WTC11 (cell line): ENCODE data around the gene NCF4. TPM values are rescaled to one million over a fixed set of nuclear protein-coding genes. Genes with fewer than 3 reads are reported as not detected.

Source experiments
- ATAC-seq: fragments of 200-7000 bp; cut with Tn5 transposase; 2 replicates; pipeline ENCODE4 v1.10.0; 2021; ENCODE audit warnings: mild to moderate bottlenecking, moderate library complexity
- CTCF ChIA-PET: fragments of 300-600 bp; sonication (Branson Sonifier 250); formaldehyde crosslinking; loops from one replicate; lab custom pipeline; 2021; ENCODE audit warnings: antibody characterized with exemption; lab: Charles Lee
- POLR2A ChIA-PET: fragments of 350-600 bp; sonication (Branson Sonifier 250); formaldehyde crosslinking; loops from one replicate; lab custom pipeline; 2021; ENCODE audit warnings: antibody characterized with exemption; lab: Charles Lee
- DNase-seq: peaks from one replicate; pipeline ENCODE4 v3.0.0; 2021; ENCODE audit warnings: low spot score
- H3K27ac Mint-ChIP-seq: 2 replicates; pipeline ENCODE4 v1.8.0; 2021; ENCODE audit warnings: mixed read lengths
- H3K27me3 Mint-ChIP-seq: 2 replicates; pipeline ENCODE4 v1.8.0; 2021; ENCODE audit warnings: low read depth, mild to moderate bottlenecking, moderate library complexity, mixed read lengths
- H3K36me3 Mint-ChIP-seq: 2 replicates; pipeline ENCODE4 v1.8.0; 2021; ENCODE audit warnings: mixed read lengths
- H3K4me1 Mint-ChIP-seq: 2 replicates; pipeline ENCODE4 v1.8.0; 2022; ENCODE audit warnings: mixed read lengths
- H3K4me3 Mint-ChIP-seq: 2 replicates; pipeline ENCODE4 v1.8.0; 2021; ENCODE audit warnings: mild to moderate bottlenecking, moderate library complexity, mixed read lengths
- H3K9me3 Mint-ChIP-seq: 2 replicates; pipeline ENCODE4 v1.8.0; 2021; ENCODE audit warnings: mixed read lengths
- FOXP1 ChIP-seq: sonication (generic); formaldehyde crosslinking; IDR thresholded peaks from 2 replicates; pipeline ENCODE4 v1.8.0; 2022; ENCODE audit warnings: missing genetic modification reagents, mild to moderate bottlenecking, moderate library complexity, borderline replicate concordance
- JAZF1 ChIP-seq: fragments of 250-450 bp; sonication (Bioruptor Pico); IDR thresholded peaks from 2 replicates; pipeline ENCODE4 v1.9.0; 2021; ENCODE audit warnings: moderate library complexity, mild to moderate bottlenecking, inconsistent platforms
- MXD4 ChIP-seq: fragments of 250-450 bp; sonication (Bioruptor Pico); IDR thresholded peaks from 2 replicates; pipeline ENCODE4 v1.8.0; 2021; ENCODE audit warnings: mild to moderate bottlenecking, moderate library complexity, borderline replicate concordance
- NFYB ChIP-seq: sonication (generic); formaldehyde crosslinking; conservative IDR thresholded peaks from 2 replicates; pipeline ENCODE4 v1.8.0; 2022; ENCODE audit warnings: low read depth, missing genetic modification reagents
- NR3C1 ChIP-seq: sonication (generic); formaldehyde crosslinking; conservative IDR thresholded peaks from 2 replicates; pipeline ENCODE4 v1.8.1; 2023; ENCODE audit warnings: low read depth, mild to moderate bottlenecking, missing genetic modification reagents
- ZNF232 ChIP-seq: sonication (generic); formaldehyde crosslinking; IDR thresholded peaks from 2 replicates; pipeline ENCODE4 v1.8.0; 2022; ENCODE audit warnings: mild to moderate bottlenecking, missing genetic modification reagents
- total RNA-seq: library from RNA; stranded (reverse); gene quantifications from 3 replicates; pipeline ENCODE4 v1.2.3, GENCODE V29; 2021
- TF ChIP-seq, protein P1 (sequence below): sonication (generic); formaldehyde crosslinking; IDR thresholded peaks from 2 replicates; pipeline ENCODE4 v1.8.1; 2023; ENCODE audit warnings: mild to moderate bottlenecking, missing genetic modification reagents, borderline replicate concordance
- TF ChIP-seq, protein P2 (sequence below): fragments of 200-600 bp; IDR thresholded peaks from 2 replicates; pipeline ENCODE4 v1.8.0; 2022; ENCODE audit warnings: antibody characterized with exemption
- TF ChIP-seq, protein P3 (sequence below): fragments of 250-450 bp; sonication (Bioruptor Pico); IDR thresholded peaks from 2 replicates; pipeline ENCODE4 v1.9.0; 2021; ENCODE audit warnings: mild to moderate bottlenecking, borderline replicate concordance
- TF ChIP-seq, protein P4 (sequence below): sonication (generic); formaldehyde crosslinking; conservative IDR thresholded peaks from 2 replicates; pipeline ENCODE4 v1.8.1; 2022; ENCODE audit warnings: mild to moderate bottlenecking, missing genetic modification reagents
- TF ChIP-seq, protein P5 (sequence below): sonication (generic); formaldehyde crosslinking; IDR thresholded peaks from 2 replicates; pipeline ENCODE4 v1.8.0; 2023; ENCODE audit warnings: mild to moderate bottlenecking, missing genetic modification reagents

Gene NCF4
- total RNA-seq, 1 experiment from 2014 or later: not detected

DNA sequence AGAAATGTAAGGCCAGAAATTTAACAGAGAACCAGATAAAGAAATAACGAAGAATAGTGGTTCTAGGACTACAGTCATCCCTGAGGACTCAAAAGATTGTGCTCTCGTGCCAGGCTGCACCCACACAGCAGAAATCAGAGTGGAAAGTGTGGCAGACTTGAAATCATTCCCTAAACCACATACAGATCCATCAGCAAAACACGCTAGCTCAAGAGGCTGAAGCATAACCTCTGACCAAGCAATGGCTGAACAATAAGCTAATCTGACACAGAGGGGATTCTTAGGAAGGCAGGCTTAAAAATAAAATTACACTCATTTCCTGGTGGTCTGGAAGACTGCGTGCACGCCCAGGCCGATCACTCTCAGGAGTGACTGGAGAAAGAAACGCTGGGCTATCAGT lies 19.0 kb downstream of the NCF4 start (continued):
- TF ChIP-seq, protein P1, sequence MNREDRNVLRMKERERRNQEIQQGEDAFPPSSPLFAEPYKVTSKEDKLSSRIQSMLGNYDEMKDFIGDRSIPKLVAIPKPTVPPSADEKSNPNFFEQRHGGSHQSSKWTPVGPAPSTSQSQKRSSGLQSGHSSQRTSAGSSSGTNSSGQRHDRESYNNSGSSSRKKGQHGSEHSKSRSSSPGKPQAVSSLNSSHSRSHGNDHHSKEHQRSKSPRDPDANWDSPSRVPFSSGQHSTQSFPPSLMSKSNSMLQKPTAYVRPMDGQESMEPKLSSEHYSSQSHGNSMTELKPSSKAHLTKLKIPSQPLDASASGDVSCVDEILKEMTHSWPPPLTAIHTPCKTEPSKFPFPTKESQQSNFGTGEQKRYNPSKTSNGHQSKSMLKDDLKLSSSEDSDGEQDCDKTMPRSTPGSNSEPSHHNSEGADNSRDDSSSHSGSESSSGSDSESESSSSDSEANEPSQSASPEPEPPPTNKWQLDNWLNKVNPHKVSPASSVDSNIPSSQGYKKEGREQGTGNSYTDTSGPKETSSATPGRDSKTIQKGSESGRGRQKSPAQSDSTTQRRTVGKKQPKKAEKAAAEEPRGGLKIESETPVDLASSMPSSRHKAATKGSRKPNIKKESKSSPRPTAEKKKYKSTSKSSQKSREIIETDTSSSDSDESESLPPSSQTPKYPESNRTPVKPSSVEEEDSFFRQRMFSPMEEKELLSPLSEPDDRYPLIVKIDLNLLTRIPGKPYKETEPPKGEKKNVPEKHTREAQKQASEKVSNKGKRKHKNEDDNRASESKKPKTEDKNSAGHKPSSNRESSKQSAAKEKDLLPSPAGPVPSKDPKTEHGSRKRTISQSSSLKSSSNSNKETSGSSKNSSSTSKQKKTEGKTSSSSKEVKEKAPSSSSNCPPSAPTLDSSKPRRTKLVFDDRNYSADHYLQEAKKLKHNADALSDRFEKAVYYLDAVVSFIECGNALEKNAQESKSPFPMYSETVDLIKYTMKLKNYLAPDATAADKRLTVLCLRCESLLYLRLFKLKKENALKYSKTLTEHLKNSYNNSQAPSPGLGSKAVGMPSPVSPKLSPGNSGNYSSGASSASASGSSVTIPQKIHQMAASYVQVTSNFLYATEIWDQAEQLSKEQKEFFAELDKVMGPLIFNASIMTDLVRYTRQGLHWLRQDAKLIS (CRISPR knock-in tag): no peak
- TF ChIP-seq JAZF1 (CRISPR knock-in tag): no peak
- TF ChIP-seq, protein P2, sequence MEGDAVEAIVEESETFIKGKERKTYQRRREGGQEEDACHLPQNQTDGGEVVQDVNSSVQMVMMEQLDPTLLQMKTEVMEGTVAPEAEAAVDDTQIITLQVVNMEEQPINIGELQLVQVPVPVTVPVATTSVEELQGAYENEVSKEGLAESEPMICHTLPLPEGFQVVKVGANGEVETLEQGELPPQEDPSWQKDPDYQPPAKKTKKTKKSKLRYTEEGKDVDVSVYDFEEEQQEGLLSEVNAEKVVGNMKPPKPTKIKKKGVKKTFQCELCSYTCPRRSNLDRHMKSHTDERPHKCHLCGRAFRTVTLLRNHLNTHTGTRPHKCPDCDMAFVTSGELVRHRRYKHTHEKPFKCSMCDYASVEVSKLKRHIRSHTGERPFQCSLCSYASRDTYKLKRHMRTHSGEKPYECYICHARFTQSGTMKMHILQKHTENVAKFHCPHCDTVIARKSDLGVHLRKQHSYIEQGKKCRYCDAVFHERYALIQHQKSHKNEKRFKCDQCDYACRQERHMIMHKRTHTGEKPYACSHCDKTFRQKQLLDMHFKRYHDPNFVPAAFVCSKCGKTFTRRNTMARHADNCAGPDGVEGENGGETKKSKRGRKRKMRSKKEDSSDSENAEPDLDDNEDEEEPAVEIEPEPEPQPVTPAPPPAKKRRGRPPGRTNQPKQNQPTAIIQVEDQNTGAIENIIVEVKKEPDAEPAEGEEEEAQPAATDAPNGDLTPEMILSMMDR: no peak

DNA sequence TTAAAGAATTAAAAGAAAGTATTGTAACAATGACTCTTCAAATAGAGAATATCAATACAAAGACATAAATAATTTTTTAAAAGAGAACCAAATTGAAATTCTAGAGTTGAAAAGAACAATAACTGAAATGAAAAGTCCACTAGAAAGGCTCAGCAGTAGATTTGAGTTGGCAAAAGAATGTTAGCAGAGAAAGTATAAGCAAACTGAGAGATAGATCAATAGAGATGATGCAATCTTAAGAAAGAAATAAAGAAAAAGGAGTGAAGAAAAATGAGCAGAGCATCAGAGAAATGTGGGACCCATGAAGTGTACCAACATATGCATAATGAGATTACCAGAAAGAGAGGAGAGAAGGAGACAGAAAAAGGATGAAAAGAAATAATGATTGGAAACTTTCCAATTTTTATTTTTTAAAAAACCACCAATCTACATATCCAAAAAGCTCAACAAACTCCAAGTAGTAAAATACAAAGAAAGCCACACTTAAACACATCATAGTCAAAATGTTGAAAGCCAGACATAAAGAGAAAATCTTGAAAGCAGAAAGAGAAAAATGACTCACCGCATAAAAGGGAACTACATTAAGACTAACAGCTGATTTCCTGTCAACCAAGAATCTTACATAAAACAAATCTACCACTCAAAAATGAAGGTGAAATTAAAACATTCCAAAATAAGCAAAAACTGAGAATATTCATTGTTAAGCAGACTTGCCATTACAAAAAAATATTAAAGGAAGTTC lies 20.9 kb downstream of the NCF4 start:
- Mint-ChIP-seq H3K27ac (no peak overlapping the region), H3K4me3 (no peak overlapping the region), H3K9me3 (peaks cover 20% of the 10 kb centered on the region), H3K4me1 (peaks cover 25% of the 10 kb centered on the region), H3K27me3 (peaks cover 3% of the 10 kb centered on the region), H3K36me3 (peaks cover 10% of the 10 kb centered on the region)
- no peak for DNase-seq
- TF ChIP-seq MXD4 (no peak), NFYB (CRISPR knock-in tag) (no peak), NR3C1 (CRISPR knock-in tag) (no peak), ZNF232 (no peak), FOXP1 (CRISPR knock-in tag) (no peak)
- TF ChIP-seq, protein P3, sequence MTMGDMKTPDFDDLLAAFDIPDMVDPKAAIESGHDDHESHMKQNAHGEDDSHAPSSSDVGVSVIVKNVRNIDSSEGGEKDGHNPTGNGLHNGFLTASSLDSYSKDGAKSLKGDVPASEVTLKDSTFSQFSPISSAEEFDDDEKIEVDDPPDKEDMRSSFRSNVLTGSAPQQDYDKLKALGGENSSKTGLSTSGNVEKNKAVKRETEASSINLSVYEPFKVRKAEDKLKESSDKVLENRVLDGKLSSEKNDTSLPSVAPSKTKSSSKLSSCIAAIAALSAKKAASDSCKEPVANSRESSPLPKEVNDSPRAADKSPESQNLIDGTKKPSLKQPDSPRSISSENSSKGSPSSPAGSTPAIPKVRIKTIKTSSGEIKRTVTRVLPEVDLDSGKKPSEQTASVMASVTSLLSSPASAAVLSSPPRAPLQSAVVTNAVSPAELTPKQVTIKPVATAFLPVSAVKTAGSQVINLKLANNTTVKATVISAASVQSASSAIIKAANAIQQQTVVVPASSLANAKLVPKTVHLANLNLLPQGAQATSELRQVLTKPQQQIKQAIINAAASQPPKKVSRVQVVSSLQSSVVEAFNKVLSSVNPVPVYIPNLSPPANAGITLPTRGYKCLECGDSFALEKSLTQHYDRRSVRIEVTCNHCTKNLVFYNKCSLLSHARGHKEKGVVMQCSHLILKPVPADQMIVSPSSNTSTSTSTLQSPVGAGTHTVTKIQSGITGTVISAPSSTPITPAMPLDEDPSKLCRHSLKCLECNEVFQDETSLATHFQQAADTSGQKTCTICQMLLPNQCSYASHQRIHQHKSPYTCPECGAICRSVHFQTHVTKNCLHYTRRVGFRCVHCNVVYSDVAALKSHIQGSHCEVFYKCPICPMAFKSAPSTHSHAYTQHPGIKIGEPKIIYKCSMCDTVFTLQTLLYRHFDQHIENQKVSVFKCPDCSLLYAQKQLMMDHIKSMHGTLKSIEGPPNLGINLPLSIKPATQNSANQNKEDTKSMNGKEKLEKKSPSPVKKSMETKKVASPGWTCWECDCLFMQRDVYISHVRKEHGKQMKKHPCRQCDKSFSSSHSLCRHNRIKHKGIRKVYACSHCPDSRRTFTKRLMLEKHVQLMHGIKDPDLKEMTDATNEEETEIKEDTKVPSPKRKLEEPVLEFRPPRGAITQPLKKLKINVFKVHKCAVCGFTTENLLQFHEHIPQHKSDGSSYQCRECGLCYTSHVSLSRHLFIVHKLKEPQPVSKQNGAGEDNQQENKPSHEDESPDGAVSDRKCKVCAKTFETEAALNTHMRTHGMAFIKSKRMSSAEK (CRISPR knock-in tag): no peak
- TF ChIP-seq, protein P4, sequence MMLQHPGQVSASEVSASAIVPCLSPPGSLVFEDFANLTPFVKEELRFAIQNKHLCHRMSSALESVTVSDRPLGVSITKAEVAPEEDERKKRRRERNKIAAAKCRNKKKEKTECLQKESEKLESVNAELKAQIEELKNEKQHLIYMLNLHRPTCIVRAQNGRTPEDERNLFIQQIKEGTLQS (CRISPR knock-in tag): no peak
- CTCF ChIA-PET: interaction anchor here (1.7 kb wide), 1 partner anchor 95 kb away, joined by 5 read pairs; no protein-coding TSS in a partner anchor
- ATAC-seq: no peak
- POLR2A ChIA-PET: no interaction called here

DNA sequence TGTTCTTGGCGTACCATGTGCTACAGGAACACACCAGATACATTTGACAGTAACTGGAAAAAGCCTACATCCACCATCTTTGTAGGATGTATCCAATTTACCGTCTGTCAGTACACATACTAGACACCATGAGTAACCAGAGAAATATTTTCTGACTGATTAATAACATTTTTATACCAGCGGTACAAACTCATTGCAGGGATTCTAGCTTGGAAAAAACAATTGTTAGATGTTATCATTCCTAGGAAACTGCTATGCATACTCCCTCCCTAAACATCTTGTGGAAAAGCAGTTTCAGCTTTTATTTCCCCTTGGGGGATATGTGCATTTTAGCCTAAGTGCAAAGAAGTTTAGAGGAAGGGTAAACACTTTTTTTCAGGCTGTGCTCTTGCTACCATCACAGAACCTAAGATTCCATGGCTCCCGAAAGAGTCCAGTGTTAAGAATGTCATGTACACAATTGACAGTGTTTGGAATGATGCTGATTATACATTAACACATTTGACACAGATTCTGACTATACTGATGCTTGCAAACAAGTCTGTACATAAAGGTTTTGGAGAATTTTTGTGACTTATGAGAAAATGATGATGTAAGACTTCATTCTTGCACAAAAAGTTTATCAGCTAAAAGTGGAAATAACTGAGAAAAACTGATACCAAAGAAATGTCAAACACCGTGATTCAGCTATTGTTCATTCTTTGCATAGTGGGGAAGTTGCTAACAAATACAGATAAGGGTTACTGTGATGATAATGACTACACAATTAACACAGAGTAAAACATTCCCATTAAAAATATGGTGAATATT lies 23.7 kb downstream of the NCF4 start:
- peaks cover 3% of the 10 kb centered on the region for H3K27me3 Mint-ChIP-seq
- TF ChIP-seq, protein P5, sequence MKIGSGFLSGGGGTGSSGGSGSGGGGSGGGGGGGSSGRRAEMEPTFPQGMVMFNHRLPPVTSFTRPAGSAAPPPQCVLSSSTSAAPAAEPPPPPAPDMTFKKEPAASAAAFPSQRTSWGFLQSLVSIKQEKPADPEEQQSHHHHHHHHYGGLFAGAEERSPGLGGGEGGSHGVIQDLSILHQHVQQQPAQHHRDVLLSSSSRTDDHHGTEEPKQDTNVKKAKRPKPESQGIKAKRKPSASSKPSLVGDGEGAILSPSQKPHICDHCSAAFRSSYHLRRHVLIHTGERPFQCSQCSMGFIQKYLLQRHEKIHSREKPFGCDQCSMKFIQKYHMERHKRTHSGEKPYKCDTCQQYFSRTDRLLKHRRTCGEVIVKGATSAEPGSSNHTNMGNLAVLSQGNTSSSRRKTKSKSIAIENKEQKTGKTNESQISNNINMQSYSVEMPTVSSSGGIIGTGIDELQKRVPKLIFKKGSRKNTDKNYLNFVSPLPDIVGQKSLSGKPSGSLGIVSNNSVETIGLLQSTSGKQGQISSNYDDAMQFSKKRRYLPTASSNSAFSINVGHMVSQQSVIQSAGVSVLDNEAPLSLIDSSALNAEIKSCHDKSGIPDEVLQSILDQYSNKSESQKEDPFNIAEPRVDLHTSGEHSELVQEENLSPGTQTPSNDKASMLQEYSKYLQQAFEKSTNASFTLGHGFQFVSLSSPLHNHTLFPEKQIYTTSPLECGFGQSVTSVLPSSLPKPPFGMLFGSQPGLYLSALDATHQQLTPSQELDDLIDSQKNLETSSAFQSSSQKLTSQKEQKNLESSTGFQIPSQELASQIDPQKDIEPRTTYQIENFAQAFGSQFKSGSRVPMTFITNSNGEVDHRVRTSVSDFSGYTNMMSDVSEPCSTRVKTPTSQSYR (CRISPR knock-in tag): no peak
- peaks cover 15% of the 10 kb centered on the region for H3K4me1 Mint-ChIP-seq
- POLR2A ChIA-PET: no interaction called here
- H3K9me3 Mint-ChIP-seq: peaks cover 25% of the 10 kb centered on the region
- DNase-seq (no peak), ATAC-seq (no peak)
- H3K4me3 Mint-ChIP-seq: no peak overlapping the region
- no peak overlapping the region for H3K27ac Mint-ChIP-seq
- CTCF ChIA-PET: interaction anchor here (0.7 to 1.3 kb wide), 2 partner anchors 93 to 162 kb away, joined by 3 to 7 read pairs; no protein-coding TSS in a partner anchor
- peaks cover 12% of the 10 kb centered on the region for H3K36me3 Mint-ChIP-seq
